Epithelial cell of esophagus (primary cell): ENCODE results near the gene DIAPH2.

Experiments used
- DNase-seq: peaks from one replicate; pipeline ENCODE4 v3.0.0; 2010; ENCODE audit warnings: low read depth
- H3K4me3 ChIP-seq: 2 replicates; pipeline ENCODE4 v1.5.1; 2011; ENCODE audit warnings: mild to moderate bottlenecking, low read length, control low read depth
- CTCF ChIP-seq: IDR thresholded peaks from 2 replicates; pipeline ENCODE4 v1.5.1; 2011; ENCODE audit warnings: low read depth, mild to moderate bottlenecking, low read length, control low read depth, inconsistent platforms; ENCODE audit not compliant: insufficient read depth; ENCODE audit errors: missing control alignments

The DIAPH2 gene

GRCh38 chrX:96763608-96764007 lies 79.0 kb downstream of the DIAPH2 start:
- TF ChIP-seq CTCF: no peak
- no peak for DNase-seq
- H3K4me3 ChIP-seq: no peak overlapping the region

GRCh38 chrX:96764864-96765263 lies 80.2 kb downstream of the DIAPH2 start:
- no peak overlapping the region for H3K4me3 ChIP-seq
- DNase-seq: no peak
- TF ChIP-seq CTCF: no peak

DNA sequence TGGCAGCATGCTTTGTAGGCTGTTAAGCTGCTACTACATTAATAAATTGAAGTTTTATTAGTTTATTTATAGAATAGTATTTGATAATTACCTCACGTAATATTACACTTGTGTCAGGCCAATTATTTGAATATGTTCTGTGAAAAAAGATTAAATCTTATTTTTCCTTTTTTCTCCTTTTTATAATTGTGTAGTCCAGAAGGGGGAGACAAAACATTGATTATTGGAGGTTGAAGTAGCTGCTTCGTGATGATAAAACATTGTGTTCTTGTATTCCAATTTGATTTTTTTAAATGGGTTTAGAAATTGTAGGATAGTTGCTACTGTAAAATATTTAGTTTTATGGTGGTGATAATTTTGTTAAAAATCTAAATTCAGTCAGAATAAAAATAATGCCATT lies 85.7 kb downstream of the DIAPH2 start:
- peak; percentile 6 for DNase-seq
- no peak for TF ChIP-seq CTCF
- H3K4me3 ChIP-seq: no peak overlapping the region

- DNase-seq: no peak
- H3K4me3 ChIP-seq: no peak overlapping the region
- TF ChIP-seq CTCF: no peak
Observed at GRCh38 chrX:96771486-96771885, 86.8 kb downstream of the DIAPH2 start.

DNA sequence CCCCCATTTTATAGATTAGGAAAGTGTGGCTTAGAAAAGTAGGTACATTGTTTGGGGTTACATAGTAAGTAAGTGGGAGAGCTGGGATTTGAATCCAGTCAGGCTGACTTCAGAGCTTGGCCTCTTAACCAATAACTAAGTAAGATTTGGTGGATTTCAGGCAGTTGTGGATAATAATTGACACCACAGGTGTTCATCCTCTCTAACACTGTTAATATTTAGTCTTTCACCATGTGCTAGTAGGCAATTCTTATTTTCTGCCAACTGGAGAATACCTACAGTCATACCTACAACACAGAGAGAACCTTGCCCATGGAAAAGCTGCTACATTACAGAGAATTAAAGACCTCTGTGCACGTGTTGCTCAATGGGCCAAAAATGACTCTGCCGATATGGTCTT lies 89.5 kb downstream of the DIAPH2 start:
- DNase-seq: no peak
- TF ChIP-seq CTCF: no peak
- no peak overlapping the region for H3K4me3 ChIP-seq

DNA sequence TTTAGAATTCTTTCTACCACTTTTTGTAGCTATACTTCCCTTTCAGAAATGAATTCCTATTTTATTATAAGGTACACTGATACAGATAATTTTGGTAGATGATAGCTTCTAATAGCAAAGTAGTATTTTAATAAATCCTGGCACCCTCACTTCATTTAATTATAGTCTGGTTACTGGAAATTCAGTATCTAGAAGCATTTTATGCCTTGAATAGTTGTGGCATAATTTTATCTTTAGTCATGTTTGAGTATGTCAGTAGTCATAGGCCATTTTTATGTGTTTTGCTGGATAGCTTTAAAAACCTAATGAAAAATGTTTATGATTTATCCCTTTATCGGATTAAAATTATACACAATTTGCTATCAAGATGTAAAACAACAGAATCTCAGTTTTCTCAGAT lies 92.3 kb downstream of the DIAPH2 start:
- no peak overlapping the region for H3K4me3 ChIP-seq
- DNase-seq: no peak
- TF ChIP-seq CTCF: no peak

GRCh38 chrX:96791559-96791958 lies 106.9 kb downstream of the DIAPH2 start:
- TF ChIP-seq CTCF: no peak
- peak; percentile 9 for DNase-seq

More at GRCh38 chrX:96791559-96791958, 106.9 kb downstream of the DIAPH2 start:
- no peak overlapping the region for H3K4me3 ChIP-seq
